SK-N-MC (cell line): ENCODE data around the gene CCIN.

Experiments used
- EZH2 ChIP-seq: fragments of 200-600 bp; sonication (generic); IDR thresholded peaks from one replicate; pipeline ENCODE4 v1.6.1; 2017; ENCODE audit warnings: antibody characterized with exemption
- POLR2AphosphoS5 ChIP-seq: IDR thresholded peaks from 2 replicates; pipeline ENCODE4 v1.6.1; 2012; ENCODE audit warnings: mild to moderate bottlenecking, low read depth, low read length, borderline replicate concordance

GRCh38 chr9:36174731-36175130 lies 5.5 kb downstream of the CCIN start:
- TF ChIP-seq EZH2 (no peak), POLR2AphosphoS5 (no peak)
